HG02943 (cell line): ENCODE data around the gene AADAC.
"Not testable (repeated sequence)": the region's sequence is repeated elsewhere in the genome, so short reads cannot be mapped to it uniquely, and the experiment has no call there.

Experiments
- ATAC-seq: cut with Tn5 transposase; IDR thresholded peaks from one replicate; pipeline ENCODE4 v1.9.1; 2021; ENCODE audit warnings: mild to moderate bottlenecking, low read depth, moderate library complexity; ENCODE audit not compliant: unreplicated experiment

AADAC gene

DNA sequence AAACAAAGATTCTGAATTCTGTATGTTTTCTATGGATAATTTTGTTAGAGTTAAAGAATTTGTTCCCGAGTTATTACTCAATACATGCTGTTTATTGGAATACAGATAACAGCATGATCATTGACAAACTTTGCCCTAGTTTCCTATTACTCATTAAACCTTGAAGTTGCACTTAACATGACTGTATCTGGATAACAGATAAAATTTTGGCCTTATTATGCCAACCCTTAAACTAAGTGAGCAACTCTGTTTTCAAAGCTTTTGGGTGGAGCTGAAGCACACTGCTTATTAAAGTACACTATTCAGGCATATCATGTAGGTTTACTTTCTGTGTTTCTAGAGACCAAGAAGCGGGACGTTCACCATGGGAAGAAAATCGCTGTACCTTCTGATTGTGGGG is at the start of gene AADAC:
AADAC (plus strand) TSS at position 318 of the 400 bp plus-strand sequence; CDS start at position 365, 47 bp downstream.
- no peak for ATAC-seq

- ATAC-seq: not testable (repeated sequence)
Measured at GRCh38 chr3:151764699-151765098, 49.2 kb upstream of the AADAC start.

DNA sequence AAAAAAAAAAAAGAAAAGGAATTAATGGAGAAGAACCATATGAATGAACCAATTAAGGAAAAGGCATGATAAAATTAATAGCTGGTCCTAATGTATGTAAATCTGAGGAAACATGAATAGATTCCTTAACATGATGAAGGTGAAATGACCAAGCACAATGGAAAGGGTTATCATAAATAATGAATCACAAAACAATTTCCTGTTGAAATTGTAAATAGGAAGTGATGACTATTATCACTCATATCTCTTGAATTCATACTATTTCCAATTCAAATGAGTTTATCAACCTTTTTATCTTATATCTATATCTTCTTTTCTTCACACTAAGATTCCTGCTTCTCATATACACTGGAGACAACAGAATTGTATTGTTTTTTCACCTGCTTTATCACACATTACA is 48.2 kb upstream of the AADAC start:
- no peak for ATAC-seq

- ATAC-seq: no peak
Measured at GRCh38 chr3:151766454-151766853, 47.5 kb upstream of the AADAC start.

DNA sequence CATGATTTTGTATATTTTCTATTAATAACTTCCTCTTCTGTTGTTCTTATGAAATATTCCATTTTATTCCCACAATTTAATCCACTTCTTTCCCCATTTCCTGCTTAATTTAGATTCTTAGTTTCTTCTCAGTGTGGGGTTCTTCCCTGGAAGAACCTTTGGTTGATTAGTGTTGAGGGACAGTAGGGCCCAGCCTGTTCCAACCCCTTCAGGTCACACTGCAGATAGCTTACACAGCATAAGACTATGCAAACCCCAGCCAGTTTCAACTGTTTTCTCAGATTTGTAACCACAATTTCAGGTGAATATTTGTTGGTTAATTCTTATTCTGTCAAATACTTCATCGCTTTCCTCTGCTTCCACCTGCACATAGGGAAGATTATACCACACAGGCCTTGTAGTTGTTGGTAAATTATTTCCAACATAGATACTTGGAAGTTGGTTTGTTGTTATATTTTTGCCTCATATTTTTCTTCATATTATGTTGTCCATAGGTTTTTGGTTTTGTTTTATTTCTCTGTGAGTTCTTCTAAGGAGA is 45.5 kb upstream of the AADAC start:
- ATAC-seq: no peak

- no peak for ATAC-seq
Measured at GRCh38 chr3:151769175-151769574, 44.7 kb upstream of the AADAC start.

DNA sequence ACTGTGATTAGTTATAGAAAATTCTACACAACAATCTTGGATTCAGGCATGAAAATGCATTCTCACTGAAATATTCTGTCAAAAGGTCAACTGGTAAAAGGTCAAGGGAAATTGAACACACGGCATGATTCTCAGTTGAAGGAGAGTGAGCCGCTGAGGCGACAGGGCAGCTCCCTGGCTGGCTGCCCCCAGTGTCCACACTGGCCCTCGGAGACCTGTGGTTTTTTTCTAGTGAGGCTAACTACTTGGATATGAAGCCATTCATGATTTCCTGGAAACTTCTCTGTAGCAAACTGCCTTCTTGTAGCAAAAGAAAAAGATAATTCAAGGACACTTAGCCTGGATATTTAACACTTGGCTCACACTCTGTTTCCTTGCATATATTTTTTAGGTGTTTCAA is 43.0 kb upstream of the AADAC start:
- ATAC-seq: no peak

- ATAC-seq: no peak
Measured at GRCh38 chr3:151772825-151773480, 41.0 kb upstream of the AADAC start.

DNA sequence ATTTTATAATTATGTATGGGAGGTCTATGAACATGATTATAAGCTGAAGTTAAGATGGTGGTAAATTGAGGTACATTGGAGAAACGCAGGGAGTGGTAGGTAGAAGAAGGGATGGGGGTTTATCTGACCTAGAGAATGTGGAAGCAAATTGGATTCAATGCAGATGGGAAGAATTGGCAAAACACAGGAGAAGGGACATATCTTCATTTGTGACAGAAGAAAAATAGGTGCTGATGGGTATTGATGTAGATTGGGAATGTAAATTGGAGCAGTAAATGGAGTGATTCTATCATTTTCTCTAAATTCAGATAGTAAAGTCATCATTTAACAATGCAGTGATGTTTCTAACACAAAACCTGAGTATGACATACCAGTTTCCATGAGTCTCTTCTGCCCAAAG is 39.7 kb upstream of the AADAC start:
- ATAC-seq: no peak

DNA sequence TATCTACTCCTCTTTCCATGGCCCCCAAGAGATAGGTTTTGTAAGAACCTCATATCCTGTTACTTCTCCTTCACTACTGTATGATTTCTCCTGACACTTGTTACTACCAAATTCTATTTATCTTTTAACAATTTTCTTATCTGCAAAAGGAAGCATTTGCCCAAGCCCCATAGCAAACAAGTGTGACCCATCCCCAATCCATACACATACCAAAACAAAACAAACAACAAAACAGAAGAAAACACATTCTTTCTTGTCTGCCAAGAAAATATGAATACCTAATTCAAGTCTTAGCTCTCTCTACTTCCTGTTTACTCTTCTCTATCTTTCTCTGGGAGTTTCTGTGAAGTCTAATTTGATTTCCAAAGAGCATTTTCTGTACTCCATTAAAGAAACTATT is 39.0 kb upstream of the AADAC start:
- ATAC-seq: no peak

DNA sequence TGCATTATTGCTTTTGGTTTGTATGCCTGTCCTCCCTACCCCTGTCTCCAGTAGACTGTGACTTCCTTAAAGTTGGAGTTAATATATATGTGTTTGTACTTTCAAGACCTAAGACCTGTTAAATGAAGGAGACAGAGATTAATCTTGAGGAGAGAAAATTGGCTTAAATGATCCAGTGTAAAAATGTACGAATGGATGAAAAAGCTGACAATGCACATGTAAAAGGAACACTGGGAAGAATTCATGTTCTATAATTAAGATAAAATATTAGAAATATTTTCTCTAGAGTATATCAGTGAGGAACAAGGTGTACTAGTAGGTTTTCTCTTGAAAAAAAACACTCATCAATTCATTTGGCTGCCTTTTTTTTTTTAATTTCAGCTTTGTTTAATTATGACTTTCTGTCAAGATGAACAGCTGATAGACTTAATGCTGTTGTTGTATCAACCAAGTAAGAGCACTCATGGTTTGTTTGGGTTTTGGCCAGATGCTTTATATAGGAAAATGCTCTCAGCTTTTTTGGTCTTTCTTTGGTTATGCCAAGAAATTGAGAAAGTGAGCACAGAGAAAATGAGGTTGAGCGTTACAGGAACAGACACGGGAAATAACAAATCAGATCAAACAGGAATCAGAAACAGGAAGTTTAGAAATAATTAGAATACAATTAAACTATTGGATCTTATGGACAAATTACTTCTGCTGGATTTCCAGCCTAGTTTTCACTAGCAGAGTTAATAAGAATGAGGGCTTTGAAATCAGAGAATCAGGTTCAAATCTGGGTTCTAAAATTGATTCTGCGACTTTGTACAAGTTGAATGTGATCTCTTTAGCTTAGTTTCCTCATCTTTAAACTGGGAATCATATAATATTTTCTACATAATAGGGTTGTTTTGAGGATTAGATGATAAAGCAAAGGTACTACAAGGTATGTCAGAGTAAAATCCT is 38.3 kb upstream of the AADAC start:
- ATAC-seq: no peak

GRCh38 chr3:151776259-151776740 is 37.6 kb upstream of the AADAC start:
- ATAC-seq: no peak

DNA sequence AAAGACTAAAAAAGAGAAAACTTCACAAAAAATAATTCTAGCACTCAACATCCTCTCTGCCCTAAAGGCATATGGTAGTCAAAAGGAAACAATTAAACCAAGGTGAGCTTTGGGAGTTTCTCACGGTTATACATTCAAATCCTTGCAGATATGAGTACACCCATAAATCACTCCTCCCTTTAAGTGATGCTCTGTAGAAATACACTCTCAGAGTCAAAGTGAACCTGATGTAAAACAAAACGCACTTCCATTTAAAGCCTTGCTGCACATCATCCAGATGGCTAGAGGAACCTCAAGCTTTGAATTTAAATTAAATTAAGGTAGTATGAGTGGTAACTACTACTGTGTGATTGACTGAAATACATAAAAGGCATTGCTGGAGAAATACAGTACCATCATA is 36.0 kb upstream of the AADAC start:
- ATAC-seq: no peak

GRCh38 chr3:151787626-151788025 is 26.3 kb upstream of the AADAC start:
- ATAC-seq: no peak

DNA sequence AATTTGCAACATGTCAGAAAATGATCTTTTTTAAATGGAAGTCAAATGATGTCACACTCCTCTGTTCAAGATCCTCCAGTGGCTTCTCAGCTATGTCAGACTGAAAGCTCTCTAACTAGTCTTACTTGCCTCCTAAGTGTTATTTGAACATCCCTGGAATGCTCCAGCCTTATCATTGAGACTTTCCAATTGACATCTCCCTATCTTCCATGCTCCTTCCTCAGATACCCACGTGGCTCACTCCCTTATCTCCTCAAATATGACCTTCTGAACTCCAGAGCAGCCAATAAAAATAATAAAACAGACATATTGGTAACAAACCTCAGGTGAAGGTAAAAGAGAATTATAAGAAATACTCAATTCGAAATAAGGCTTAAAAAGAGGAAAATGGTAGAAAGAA is 25.5 kb upstream of the AADAC start:
- ATAC-seq: no peak

DNA sequence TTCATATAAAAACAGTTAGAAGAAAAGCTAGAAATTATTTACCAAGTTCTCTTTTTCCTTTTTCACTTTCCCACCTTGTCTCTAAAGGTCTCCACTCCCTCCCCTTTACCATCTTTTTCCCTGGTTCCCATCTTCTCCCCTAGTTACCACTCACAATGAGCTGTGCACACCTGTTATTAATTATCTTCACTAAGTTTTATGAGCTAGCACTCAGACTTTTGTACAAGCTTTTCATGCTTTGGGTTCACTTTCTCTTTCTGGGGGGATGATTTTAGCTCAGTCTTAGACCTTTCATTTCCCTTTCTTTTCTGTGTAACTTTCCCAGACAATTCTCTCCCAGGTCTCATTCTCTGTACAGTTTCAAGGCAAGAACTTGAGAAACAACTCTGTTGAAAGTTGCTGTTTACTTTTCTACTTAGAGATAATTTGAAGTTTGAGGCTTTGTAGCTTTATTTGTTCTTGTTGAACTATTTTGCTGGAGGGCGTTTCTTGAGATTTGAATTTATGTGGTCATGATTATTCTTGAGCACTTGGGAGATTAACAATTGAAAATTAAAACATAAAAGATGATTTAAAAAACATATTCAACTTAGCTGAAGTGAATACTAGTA is 24.0 kb upstream of the AADAC start:
- no peak for ATAC-seq

DNA sequence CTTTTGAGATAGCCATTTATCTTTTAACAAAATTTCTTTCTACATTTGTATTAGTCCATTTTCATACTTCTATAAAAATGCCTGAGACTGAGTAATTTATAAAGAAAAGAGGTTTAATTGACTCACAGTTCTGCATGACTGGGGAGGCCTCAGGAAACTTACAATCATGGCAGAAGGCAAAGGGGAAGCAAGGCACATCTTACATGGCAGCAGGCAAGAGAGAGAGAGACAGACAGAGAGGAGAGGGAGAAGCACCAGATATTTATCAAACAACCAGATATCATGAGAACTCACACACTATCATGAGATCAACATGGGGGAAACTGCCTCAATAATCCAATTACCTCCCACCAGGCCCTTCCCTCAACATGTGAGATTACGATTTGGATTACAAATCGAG is 23.2 kb upstream of the AADAC start:
- not testable (repeated sequence) for ATAC-seq

DNA sequence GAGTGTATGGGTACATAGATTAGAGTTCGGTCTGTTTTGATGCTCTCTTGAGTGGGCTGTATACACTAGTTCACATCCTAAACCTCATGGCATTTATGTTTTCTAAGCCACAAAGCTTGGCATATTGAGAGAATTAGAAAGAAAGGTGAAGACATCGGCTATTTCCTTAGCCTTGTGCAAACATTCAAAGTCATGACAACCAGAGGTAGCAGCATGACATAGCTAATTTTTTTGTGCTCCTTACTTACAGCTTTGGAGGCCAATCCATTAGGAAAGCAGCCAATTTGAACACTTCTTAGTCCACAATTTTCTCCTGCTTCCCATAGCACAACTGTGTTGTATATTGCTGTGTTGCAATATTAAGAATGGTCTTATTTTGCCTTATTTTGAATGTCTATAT is 21.5 kb upstream of the AADAC start:
- no peak for ATAC-seq

DNA sequence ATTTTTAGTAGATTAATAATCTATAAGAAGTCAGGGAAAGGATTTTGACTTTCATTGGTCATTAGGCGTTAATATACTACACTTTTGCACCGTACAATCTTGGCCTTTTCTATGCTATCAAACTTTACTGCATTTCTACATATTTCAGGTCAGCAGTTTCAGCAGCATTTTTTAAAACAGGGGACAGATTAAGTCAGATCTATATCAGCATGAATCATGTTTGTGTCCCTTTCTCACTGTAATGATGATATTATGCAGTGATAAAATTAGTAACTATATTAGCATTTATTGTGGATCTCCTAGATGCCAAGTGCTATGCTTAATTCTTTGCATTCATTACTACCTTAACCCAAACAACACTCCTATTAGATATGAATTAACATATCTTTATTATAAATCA is 20.3 kb upstream of the AADAC start:
- no peak for ATAC-seq

DNA sequence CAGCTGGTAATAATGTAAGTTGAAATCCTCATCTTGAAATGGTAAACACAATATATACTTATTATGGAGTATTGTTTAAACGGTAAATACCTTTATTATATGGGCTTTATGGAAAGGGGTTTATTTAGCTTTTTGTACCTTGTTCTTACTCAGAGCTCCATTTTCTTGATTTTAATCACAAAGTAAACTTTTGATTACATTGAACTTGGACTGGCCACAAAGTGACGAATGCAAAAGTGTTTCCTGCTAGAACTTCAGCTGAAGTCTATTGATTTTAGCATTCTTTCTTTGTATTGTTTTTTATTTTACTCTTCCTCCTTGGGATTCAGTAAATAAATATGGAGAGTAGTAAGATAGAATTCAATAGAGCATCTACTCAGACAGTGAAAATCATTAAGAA is 19.8 kb upstream of the AADAC start:
- no peak for ATAC-seq

- ATAC-seq: no peak
Measured at GRCh38 chr3:151795276-151795675, 18.6 kb upstream of the AADAC start.
